Hypothalamus (tissue), 51 donors: ENCODE results near the gene PAQR8.
A peak's percentile ranks its signal among the peaks of the same experiment; 100 is the strongest.
"Not testable (repeated sequence)": the region's sequence is repeated elsewhere in the genome, so short reads cannot be mapped to it uniquely, and the experiment has no call there.

ENCODE experiments used
- DNase-seq, 51 donors: peaks; one replicate each; lab custom pipeline; 2025; lab: John Stamatoyannopoulos, UW

Gene PAQR8

DNA sequence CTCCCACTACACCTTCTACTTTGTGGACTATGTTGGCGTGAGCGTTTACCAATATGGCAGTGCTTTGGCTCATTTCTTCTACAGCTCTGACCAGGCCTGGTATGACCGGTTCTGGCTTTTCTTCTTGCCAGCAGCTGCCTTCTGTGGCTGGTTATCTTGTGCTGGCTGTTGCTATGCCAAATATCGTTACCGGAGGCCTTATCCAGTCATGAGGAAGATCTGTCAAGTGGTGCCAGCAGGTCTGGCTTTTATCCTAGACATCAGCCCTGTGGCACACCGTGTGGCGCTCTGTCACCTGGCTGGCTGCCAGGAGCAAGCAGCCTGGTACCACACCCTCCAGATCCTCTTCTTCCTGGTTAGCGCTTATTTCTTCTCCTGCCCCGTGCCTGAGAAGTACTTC lies 41.7 kb downstream of the PAQR8 start:
- DNase-seq: no peak

DNA sequence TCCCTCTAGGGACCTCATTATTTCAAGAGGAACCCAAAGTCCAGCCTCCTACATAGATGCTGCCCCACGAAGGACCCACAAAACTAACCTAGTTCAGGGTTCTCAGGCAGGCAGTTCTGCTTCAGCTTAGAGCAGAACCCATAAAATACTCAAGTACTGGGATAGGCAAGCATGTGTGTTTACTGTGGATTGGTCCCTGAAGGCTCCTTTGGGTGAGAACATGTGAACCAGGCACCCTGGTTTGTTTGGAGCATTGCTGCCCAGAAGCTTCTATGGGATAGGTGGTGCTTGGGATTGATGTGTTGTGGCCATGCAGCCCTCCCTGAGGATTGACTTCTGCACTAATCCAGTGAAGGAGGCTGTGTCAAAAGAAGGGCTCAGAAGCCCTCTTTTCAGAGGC lies 43.3 kb downstream of the PAQR8 start:
- no peak for DNase-seq

DNA sequence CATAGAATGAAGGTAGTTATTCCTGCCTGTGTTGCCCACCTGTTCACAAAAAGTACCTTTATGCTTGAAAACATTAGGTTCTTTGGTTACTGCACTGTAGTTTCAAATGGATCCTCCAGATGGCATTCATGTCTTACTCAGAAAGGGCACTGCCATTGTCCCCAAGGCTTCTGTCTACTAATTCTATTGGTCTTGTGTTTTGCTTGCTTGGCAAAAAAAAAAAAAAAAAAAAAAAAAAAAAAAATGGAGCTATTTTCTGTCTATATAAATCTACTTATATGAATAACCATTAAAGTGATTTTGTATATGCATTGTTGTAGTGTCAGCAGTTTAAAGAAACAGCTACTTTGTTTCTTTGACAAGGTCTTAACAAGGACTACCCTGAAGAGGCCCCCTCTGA lies 45.5 kb downstream of the PAQR8 start:
- no peak for DNase-seq

DNA sequence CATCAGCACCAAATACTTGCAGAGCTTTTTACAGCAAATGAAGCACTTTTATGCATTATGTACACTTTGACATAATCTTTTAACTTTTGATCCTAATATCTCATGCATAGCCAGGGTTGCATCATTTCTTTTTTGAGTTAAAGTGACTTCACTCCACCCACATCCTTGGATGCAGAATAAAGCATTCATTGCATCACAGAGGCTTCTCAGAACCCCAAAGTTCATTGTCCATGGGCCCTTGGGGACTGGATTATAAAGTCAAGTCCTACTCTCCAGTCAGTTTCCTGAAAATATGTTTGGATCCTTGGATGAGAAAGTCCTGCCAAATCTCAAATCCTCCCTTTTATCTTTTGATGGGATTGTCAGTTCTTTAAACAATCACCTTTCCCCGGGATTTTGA lies 47.5 kb downstream of the PAQR8 start:
- no peak for DNase-seq

DNA sequence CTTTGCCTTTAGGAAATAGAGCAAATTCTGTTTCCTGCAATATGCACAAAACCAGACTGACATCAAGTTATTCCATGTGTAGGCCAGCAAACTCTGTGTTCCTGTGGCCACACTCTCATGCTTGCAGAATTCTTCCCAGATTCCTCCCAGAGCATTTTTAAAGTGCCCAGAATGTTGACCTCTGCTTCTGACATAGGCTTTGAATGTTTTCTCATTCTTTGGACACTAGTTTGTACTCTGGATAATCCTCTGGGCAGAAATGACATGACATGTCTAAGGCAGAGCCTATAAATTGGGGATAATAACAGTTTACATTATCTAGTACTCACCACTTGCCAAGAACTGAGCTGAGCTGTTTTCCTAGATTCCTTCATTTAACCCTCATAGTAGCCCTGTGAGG lies 49.0 kb downstream of the PAQR8 start:
- no peak for DNase-seq

DNA sequence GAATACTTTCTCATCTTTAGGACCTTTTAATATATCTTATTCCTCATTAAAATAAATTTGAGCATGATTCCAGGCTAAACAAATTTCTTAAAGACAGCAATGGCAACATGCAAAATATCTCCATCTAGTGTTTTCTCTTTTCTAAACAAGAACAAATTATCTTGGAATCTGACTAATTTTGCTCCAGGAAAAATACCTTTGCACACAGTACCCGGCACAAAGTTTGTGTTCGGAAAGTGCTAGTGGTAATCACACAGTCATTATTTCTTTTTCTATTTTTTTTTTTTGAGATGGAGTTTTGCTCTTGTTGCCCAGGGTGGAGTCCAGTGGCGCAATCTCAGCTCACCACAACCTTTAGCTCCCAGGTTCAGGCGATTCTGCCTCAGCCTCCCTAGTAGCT lies 50.0 kb downstream of the PAQR8 start:
- no peak for DNase-seq

DNA sequence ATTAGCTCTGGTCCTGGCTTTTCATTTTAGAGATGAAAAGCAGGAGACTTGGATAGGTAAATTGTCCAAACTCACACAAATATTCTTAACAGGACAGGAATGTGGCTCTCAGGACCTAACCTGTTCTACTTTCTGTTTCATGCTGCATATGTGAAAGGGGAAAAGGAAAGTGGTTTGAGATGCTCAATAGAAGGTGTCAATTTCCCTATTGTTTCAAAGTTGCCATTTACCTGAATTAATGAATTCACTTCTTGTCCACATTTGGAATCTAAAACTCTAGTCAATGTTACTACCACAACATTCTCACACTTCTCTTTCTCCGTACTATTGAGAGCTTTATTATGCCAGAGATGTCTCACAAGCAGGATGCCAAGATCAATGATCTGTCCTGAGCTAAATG lies 53.4 kb downstream of the PAQR8 start:
- no peak for DNase-seq

DNA sequence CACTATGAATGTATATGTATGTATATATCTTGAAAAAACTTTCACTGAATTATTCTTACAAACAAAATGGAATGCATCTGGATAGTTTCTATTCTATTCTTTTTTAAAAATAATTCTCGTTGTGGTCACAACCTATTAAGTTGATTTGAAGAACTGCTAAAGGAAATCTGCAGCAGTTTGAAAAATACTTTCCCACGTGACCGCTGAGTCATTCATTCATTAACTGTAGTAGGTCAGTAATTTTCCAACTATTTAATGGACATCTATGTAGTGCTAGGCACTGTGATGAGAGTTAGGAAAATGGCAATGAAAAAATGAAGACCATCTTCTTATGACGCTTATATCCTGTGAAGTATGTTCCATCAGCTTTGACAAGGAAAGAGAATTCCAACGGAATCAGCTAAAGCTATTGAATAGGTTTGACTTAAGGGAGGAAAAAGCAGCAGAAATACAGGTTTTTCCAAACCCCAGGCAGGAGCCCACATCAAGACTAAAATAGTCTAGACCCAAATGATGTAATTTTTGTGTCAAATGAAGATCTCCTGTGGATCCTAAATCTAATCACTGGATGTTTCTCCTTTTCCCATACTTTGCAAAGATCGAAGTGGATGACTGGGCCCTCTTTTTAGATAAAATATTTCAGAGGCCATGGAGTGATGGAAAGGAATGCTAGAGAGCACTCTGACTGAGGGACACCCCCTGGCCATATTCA lies 54.1 kb downstream of the PAQR8 start:
- no peak for DNase-seq

DNA sequence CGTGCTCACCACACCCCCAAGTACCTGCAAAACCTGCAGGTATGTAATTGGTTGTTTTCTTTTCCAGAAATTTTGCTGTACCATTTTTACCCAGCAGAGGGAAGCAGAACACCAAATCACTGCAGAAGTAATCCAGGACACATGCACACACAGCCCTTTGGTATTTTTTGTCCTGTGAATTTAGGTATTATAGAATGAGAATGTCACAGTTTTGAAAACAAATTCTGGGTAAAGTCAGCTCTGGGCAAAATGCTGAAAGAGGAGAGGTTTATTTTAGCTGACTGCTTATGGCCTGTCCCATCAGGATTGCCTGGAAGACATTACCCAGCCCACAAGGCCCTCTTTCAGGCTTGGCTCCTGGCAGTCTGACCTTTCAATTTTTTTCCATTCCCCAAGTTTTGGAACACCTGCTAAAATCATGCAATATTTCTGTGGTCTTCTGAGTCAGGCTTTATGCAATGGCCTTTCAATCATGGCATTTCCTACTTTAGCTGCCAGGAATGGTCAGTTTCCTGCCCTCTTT lies 54.7 kb downstream of the PAQR8 start:
- DNase-seq: peak in 4 of 51 donors; percentile 10 to 64 (median 13)

DNA sequence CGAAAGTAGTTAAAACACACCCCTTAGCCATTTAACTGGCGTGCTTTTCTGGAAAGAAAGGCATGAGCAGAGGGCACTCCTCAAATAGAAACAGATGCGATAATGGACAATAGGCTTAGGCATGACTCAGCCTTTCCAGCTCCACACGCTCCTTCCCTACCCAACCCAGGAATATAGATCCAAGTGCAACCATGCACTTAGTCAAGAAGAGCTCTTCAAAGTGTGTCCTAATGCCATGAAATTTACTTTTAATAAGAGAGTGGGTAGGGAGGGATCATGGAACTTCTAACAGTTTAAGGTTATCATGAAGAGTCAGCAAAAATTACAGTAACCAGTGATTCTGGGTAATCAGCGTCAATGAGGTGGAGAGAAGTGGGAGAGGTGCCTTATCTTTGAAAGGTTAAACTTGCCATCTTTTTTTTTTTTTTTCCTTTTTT lies 55.7 kb downstream of the PAQR8 start:
- no peak for DNase-seq

DNA sequence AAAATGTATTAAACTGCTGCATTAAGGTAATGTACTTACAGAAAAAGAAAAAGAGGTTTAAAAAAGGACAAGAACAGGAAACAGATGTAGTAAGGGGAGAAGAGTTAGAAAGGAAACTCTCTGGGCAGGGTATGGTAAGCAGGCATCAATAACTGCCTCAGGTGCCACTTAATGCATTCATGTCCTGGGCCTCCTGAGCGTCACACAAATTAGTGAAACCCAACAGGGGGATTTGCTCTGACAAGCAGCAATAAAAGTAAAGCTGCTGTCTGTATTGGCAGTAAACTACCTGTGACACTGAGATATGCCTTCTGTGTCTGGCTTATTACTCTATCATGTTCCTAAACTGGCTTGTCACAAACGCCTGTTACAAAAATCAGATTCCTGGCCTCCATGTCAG lies 56.7 kb downstream of the PAQR8 start:
- DNase-seq: no peak

DNA sequence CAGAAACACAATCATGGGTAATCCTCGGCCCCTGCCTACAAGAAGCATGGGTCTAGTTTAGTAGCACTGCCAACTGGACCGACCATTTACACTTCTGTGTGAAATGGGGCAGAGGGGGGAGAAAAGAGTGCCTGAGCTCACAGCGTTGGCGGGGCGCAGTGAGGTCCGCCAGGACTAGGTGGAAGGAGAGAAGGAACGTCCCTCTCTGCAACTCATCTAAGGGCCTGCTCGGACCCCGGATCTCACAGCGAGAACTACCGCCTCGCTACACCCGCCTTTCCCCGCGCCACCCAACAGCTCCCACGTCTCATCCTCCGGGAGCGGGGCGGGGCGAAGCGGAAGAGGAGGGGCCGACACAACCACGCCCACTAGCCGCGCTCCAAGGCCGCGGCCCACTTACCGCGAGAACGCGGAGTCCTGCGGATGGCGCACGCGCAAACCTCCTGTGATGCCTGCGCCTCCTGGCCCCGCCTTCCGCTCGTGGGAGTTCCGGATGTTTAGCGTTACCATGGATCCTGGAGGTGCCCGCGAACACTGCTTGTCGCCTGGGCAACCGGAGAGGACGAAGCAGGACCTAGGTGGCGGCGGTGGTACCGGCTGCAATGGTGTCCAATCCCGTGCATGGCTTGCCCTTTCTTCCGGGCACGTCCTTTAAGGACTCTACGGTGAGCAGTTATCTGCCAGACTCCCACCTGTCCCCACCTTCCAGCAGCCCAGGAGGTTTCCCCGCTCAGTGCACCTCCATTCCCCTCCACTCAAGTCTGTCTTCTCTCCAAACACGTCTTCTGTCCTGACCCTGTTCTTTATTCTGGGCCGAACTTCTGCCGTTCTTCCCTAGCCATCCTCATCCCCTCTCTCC lies 58.1 kb downstream of the PAQR8 start, which contains the start of gene EFHC1:
TSS of gene EFHC1 (plus strand) at position 534 of the 859 bp plus-strand sequence. CDS start at position 603, 69 bp downstream.
- DNase-seq: peak; percentile 64 to 99 (median 96)

DNA sequence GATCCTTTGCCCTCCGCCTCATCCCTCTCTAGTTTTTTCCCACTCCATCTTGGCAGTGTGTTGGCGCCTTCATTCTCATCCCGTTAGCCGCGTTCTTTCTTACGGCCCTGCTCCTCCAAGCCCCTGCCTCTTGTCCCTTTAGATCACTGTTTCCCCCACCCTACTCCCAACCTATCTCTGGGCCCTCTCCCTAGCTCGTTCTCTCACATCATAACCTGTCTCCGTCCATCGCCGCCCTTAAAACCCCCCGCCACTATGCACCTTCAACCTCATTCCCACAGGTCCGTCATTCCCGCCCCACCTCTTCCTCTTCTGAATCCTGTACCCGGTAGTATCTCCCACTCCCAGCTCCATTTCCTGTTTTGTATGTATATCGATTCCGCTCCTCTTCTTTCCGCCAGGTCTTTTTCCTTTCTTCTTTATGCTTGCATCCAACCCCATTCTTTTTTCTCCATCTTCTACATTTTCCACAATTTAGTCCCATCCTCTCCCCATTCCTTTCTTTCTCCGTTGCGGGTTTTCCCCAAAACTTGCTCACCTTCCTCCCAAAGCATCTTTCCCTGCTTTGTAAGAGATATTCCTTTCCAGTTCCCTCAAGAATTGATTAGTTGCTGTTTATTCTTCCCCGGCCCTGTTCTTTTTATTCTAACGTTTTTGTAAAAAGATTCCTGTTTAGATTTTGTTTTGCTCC lies 58.9 kb downstream of the PAQR8 start:
- peak in 11 of 51 donors; percentile 10 to 80 (median 36) for DNase-seq

DNA sequence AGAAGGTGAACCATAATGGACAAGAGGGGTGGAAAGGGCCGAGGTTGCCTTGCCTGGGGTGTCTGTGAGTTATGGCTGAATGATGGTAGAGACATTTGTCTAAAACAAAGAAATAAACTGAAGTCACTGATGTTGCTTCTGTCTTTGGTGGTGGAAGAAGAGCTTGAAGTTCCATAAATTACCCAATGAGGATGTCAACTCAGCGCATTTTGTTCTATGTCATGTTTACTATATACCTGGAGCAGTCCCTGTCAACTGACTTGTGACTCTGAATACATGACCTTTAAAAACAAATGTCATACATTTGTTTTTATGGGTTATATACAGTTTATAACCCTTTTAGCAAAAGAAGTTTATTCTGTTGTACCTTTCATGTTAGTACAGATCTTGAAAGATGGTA lies 60.2 kb downstream of the PAQR8 start:
- DNase-seq: no peak

DNA sequence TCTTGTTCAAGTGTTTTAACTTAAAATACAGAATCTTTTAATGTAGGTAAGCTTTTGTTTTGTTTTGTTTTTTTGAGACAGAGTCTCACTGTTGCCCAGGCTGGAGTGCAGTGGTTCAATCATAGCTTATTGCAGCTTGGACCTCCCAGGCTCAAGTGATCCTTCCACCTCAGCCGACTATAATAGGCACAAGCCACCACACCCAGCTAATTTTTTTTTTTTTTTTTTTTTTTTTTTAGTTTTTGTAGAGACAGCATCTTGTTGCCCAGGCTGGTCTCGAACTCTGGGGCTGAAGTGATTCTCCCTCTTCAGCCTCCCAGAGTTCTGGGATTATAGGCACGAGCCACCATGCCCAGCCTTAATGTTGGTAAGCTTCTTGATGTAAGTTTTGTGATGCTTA lies 61.5 kb downstream of the PAQR8 start:
- no peak for DNase-seq

DNA sequence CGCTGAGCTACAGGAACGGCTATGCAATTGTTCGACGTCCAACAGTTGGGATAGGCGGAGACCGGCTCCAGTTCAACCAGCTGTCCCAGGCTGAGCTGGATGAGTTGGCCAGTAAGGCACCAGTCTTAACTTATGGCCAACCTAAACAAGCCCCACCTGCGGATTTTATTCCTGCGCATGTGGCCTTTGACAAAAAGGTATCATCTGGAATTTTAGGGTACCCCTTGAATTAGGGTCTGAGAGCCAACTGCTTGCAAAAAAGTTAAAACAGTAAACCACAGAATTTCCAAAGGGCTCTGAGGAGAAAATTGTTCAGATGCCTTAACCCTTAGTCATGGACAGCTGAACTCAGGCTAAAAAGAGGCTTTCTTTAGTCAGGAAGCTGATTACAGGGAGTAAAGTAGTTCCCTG lies 62.0 kb downstream of the PAQR8 start:
- DNase-seq: no peak

DNA sequence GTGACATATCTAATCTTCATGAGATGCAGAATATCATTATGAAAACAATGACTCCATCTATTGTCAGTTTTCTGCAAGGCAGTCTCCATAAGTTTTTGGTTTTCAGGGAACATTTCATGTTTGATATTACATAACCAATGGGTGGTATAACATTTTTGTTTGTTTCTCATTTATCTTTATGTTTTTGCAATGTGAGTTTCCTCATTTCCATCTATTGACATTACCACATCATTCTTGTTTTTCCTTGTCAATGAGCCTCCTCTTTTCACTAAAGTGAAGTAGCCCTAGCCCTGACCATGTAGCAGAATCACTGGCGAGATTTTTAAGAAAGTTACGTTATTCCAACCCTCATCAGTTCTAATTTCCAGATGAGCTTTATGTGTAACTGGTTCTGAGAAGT lies 62.6 kb downstream of the PAQR8 start:
- no peak for DNase-seq

DNA sequence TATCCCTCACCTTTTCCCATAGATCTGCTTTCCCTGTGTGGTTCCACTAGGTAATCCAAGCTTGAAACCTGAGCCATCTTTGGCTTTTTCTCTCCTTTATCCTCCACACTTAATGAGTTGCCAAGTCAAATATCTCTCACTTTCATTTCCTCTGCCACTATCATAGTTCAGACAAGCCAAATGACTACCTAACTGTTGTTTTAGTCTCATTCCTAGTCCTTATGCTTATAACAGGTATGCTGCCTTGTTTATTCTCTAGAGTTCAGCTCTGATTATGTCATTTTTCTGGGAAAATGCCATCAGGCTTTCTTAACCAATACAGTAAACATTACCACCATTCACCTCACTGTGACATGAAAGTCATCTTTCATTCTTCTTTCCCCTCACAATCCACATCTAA lies 64.7 kb downstream of the PAQR8 start:
- no peak for DNase-seq

DNA sequence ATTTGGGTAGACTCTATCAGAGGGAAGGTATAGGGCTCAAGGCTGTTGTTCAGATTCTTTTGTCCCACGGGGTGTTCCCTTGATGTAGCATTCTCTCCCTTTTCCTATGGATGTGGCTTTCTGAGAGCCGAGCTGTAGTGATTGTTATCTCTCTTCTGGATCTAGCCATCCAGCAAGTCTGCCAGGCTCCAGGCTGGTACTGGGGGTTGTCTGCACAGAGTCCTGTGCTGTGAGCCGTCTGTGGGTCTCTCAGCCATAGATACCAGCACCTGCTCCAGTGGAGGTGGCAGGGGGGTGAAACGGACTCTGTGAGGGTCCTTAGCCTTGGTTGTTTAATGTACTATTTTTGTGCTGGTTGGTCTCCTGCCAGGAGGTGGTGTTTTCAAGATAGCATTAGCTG lies 71.3 kb downstream of the PAQR8 start:
- DNase-seq: not testable (repeated sequence)

DNA sequence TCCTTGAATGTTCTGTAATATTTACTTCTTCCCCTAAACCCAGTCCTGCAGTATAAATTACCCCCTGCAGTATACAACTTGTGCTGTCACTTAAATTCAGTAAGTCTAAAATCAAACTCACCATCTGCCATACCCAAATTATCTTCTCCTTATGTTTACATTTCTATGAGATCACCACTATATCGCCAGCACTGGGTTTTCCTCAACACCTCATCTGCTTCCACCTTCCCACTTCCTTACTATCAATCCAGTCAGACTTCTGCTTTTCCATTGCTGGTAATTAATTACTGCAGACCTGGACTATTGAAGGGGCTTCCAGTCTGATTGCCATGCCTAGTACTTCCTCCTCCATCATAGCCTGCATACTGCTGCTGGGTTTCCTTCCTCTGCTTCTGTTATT lies 73.4 kb downstream of the PAQR8 start:
- no peak for DNase-seq

DNA sequence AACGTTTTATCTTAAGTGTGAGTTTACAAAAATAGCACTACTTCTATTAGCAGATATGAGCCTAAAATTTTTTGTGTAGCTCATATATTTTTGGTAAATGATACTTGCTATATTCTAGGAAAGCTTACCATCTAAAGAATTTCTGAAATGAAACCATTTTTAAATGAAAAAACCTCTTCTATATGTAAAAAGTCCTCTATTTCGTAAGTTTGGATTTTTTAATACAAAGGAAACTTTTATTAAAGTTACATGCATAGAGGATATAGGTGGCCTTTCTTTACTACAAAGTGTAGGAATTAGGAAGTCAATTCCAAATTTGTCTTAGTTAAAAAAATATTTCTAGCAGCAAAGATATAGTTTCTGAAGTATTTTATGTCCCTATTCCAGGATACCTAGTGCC lies 77.0 kb downstream of the PAQR8 start:
- no peak for DNase-seq
